ENCODE results near the gene STT3B. TPM values are rescaled to one million over a fixed set of nuclear protein-coding genes. Genes with fewer than 3 reads are reported as not detected.

Gene STT3B
- total and polyA plus RNA-seq, 12 donors, result 37.7 to 113 (median 92.3) TPM

DNA sequence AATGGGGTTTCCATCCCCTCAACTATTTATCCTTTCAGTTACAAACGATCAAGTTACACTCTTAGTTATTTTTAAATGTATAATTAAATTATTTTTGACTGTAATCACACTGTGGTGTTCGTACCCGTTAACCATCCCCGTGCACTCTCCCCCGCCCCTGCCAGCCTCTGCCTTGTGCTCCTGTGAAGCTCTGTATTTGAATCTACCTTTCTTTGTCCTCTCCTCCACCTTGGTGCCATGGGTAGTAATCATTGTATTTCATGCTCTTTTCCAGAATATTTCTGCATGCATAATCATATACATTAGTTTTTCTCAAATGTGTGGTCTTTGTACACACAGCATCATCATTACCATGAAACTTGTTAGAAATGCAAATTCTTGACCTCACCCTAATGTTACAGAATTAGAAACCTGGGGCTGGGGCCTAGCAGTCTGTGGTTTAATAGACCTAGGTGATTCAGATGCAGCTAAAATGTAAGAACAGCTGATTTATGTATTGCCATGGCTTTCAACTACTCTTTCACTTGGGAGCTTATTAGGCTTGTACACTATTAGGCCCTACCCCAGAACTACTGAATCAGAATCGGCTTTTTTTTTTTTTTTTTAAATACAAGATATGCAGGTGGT lies 91.5 kb downstream of the STT3B start:
- intact Hi-C loops (cut with DNase I), result no loop called here
- Histone ChIP-seq H3K27me3 (no peaks in the 10 kb centered on the region), H3K27ac (no peak overlapping the region), H3K4me1 (peaks cover 0 to 4% (median 0%) of the 10 kb centered on the region in 9 donors), H3K4me3 (no peak overlapping the region), H3K9me3 (no peaks in the 10 kb centered on the region), H3K36me3 (peaks cover 0 to 94% (median 23%) of the 10 kb centered on the region in 9 donors)
- ATAC-seq (no peak), DNase-seq (no peak)
- 94 to 95% methylated on average over 6 of the region's 6 CpGs for WGBS, 2 donors
- TF ChIP-seq, protein P1, sequence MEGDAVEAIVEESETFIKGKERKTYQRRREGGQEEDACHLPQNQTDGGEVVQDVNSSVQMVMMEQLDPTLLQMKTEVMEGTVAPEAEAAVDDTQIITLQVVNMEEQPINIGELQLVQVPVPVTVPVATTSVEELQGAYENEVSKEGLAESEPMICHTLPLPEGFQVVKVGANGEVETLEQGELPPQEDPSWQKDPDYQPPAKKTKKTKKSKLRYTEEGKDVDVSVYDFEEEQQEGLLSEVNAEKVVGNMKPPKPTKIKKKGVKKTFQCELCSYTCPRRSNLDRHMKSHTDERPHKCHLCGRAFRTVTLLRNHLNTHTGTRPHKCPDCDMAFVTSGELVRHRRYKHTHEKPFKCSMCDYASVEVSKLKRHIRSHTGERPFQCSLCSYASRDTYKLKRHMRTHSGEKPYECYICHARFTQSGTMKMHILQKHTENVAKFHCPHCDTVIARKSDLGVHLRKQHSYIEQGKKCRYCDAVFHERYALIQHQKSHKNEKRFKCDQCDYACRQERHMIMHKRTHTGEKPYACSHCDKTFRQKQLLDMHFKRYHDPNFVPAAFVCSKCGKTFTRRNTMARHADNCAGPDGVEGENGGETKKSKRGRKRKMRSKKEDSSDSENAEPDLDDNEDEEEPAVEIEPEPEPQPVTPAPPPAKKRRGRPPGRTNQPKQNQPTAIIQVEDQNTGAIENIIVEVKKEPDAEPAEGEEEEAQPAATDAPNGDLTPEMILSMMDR (IDR thresholded peaks at IDR 0.05), result no peak

DNA sequence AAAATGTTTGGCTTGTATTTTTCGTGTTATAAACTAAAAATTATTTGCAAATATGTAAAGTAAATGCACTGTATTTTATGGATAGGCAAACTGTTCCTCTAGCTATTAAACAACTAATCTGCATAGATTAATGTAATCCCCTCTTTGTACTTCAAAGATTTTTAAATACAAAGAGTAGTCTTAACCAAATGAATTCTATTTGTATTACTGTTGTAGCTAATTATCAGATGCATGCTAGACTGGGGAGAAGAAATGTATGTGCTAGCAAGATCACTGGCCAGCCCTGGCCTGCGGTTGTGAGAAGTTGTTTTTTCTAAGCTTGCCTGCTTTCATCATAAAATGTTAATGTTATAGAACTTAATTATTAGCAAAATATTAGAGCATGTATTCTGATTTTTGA lies 92.6 kb downstream of the STT3B start:
- Histone ChIP-seq H3K4me1 (peaks cover 0 to 4% (median 0%) of the 10 kb centered on the region in 9 donors), H3K27ac (no peak overlapping the region), H3K9me3 (no peaks in the 10 kb centered on the region), H3K27me3 (no peaks in the 10 kb centered on the region), H3K36me3 (peaks cover 0 to 94% (median 26%) of the 10 kb centered on the region in 9 donors), H3K4me3 (no peak overlapping the region)
- WGBS, 2 donors, result 92% methylated on average over 2 of the region's 2 CpGs
- TF ChIP-seq, protein P1 (IDR thresholded peaks at IDR 0.05), result no peak
- intact Hi-C loops (cut with DNase I), result no loop called here
- DNase-seq, result no peak
- no peak for ATAC-seq

DNA sequence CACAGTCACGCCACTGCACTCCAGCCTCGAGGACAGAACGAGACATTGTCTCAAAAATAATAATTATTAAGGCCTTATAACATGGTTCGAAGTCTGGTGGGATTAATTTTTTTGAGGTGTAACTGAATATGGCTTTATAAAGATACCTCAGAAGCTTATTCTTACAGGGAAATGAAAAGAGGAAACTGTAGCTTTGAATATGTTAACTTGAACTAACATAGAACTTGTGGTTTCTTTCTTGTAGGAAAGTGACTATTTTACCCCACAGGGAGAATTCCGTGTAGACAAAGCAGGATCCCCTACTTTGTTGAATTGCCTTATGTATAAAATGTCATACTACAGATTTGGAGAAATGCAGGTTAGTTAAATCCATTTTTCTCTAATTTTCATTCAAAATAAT lies 96.3 kb downstream of the STT3B start:
- Histone ChIP-seq H3K9me3 (no peaks in the 10 kb centered on the region), H3K27me3 (no peaks in the 10 kb centered on the region), H3K4me3 (no peak overlapping the region), H3K4me1 (no peaks in the 10 kb centered on the region), H3K36me3 (peaks cover 0 to 100% (median 47%) of the 10 kb centered on the region in 9 donors), H3K27ac (no peak overlapping the region)
- intact Hi-C loops (cut with DNase I), result no loop called here
- WGBS, 2 donors, result 93 to 98% methylated on average over 5 of the region's 5 CpGs
- ATAC-seq (no peak), DNase-seq (no peak)
- TF ChIP-seq, protein P1 (IDR thresholded peaks at IDR 0.05), result no peak

GRCh38 chr3:31634476-31634875 lies 101.8 kb downstream of the STT3B start:
- no peak overlapping the region for H3K27ac ChIP-seq
- DNase-seq (no peak), ATAC-seq (no peak)
- intact Hi-C loops (cut with DNase I), result loop anchor here in 1 of 10 donors (5.0 kb wide), 1 partner anchor 33 kb away; no protein-coding TSS in a partner anchor
- H3K9me3 ChIP-seq, result no peaks in the 10 kb centered on the region
- H3K4me3 ChIP-seq, result no peak overlapping the region
- H3K36me3 ChIP-seq, result peaks cover 0 to 67% (median 26%) of the 10 kb centered on the region in 9 donors
- H3K27me3 ChIP-seq, result no peaks in the 10 kb centered on the region
- peaks cover 0 to 25% (median 13%) of the 10 kb centered on the region in 9 donors for H3K4me1 ChIP-seq
- TF ChIP-seq, protein P1 (IDR thresholded peaks at IDR 0.05), result no peak
- WGBS, 2 donors, result 90 to 92% methylated on average over 2 of the region's 2 CpGs
